Loucy (cell line): ENCODE data around the gene KRT80.

Experiments used
- H2AFZ ChIP-seq: fragments of 200-600 bp; sonication (generic); 2 replicates; pipeline ENCODE4 v1.6.0; 2016; ENCODE audit warnings: antibody characterized with exemption, mild to moderate bottlenecking, low read length, moderate library complexity
- H3F3A ChIP-seq: fragments of 200-600 bp; 2 replicates; pipeline ENCODE4 v1.6.0; 2016; ENCODE audit warnings: antibody characterized with exemption, low read depth, mild to moderate bottlenecking
- H3K27me3 ChIP-seq: fragments of 200-600 bp; sonication (generic); 2 replicates; pipeline ENCODE4 v1.6.1; 2014; ENCODE audit warnings: low read length, mild to moderate bottlenecking; ENCODE audit not compliant: insufficient read depth, poor library complexity, severe bottlenecking
- H3K36me3 ChIP-seq: fragments of 200-600 bp; sonication (generic); 2 replicates; pipeline ENCODE4 v1.6.1; 2016; ENCODE audit warnings: low read length; ENCODE audit not compliant: insufficient read depth
- H3K4me1 ChIP-seq: fragments of 200-600 bp; sonication (generic); 2 replicates; pipeline ENCODE4 v1.5.1; 2014; ENCODE audit warnings: low read length, mild to moderate bottlenecking; ENCODE audit not compliant: insufficient read depth, poor library complexity, severe bottlenecking
- H3K4me2 ChIP-seq: fragments of 200-600 bp; sonication (generic); 2 replicates; pipeline ENCODE4 v1.6.0; 2014; ENCODE audit warnings: antibody characterized with exemption, low read length, low read depth, mild to moderate bottlenecking; ENCODE audit not compliant: poor library complexity, severe bottlenecking
- H3K4me3 ChIP-seq: fragments of 200-600 bp; sonication (generic); 2 replicates; pipeline ENCODE4 v1.5.1; 2014; ENCODE audit warnings: low read length, mild to moderate bottlenecking, mixed read lengths; ENCODE audit not compliant: poor library complexity, severe bottlenecking
- H3K79me2 ChIP-seq: fragments of 200-600 bp; sonication (generic); 2 replicates; pipeline ENCODE4 v1.6.1; 2014; ENCODE audit warnings: low read length; ENCODE audit not compliant: insufficient read depth
- H3K9ac ChIP-seq: fragments of 200-600 bp; sonication (generic); 2 replicates; pipeline ENCODE4 v1.6.0; 2014; ENCODE audit warnings: mild to moderate bottlenecking, low read depth, low read length, moderate library complexity; ENCODE audit not compliant: poor library complexity, severe bottlenecking
- H3K9me2 ChIP-seq: fragments of 200-600 bp; sonication (generic); replicated peaks from 2 replicates; pipeline ENCODE4 v1.6.1; 2016; ENCODE audit warnings: low read depth, low read length, mixed read lengths
- H3K9me3 ChIP-seq: fragments of 200-600 bp; sonication (generic); 2 replicates; pipeline ENCODE4 v1.6.1; 2014; ENCODE audit warnings: mild to moderate bottlenecking, antibody characterized with exemption, low read length, low read depth; ENCODE audit not compliant: insufficient read depth
- H4K20me1 ChIP-seq: fragments of 200-600 bp; sonication (generic); 2 replicates; pipeline ENCODE4 v1.6.0; 2014; ENCODE audit warnings: antibody characterized with exemption, low read length, mild to moderate bottlenecking; ENCODE audit not compliant: insufficient read depth, poor library complexity, severe bottlenecking
- CTCF ChIP-seq: fragments of 200-600 bp; sonication (generic); conservative IDR thresholded peaks from 2 replicates; pipeline ENCODE4 v1.5.1; 2014; ENCODE audit warnings: mild to moderate bottlenecking, antibody characterized with exemption, low read length
- EZH2phosphoT487 ChIP-seq: fragments of 200-600 bp; IDR thresholded peaks from 2 replicates; pipeline ENCODE4 v1.6.1; 2018; ENCODE audit warnings: antibody characterized with exemption, mild to moderate bottlenecking, moderate library complexity, borderline replicate concordance

KRT80 gene

GRCh38 chr12:52165096-52165855, 26.5 kb downstream of the KRT80 start:
- no peaks in the 10 kb centered on the region for H3K36me3 ChIP-seq
- no peak overlapping the region for H3K4me3 ChIP-seq
- TF ChIP-seq EZH2phosphoT487 (no peak), CTCF (no peak)
- H2AFZ ChIP-seq, result no peak overlapping the region
- H3F3A ChIP-seq, result no peaks in the 10 kb centered on the region
- no peaks in the 10 kb centered on the region for H3K4me1 ChIP-seq
- H3K9me2 ChIP-seq, result no peaks in the 10 kb centered on the region
- H3K27me3 ChIP-seq, result no peaks in the 10 kb centered on the region
- no peak overlapping the region for H3K4me2 ChIP-seq
- no peaks in the 10 kb centered on the region for H3K9me3 ChIP-seq
- H3K9ac ChIP-seq, result no peak overlapping the region
- H4K20me1 ChIP-seq, result no peaks in the 10 kb centered on the region
- no peaks in the 10 kb centered on the region for H3K79me2 ChIP-seq

- Histone ChIP-seq H3K4me3 (no peak overlapping the region), H3K9me2 (no peaks in the 10 kb centered on the region), H2AFZ (no peak overlapping the region), H3F3A (no peaks in the 10 kb centered on the region), H3K27me3 (no peaks in the 10 kb centered on the region), H3K36me3 (no peaks in the 10 kb centered on the region), H3K9me3 (no peaks in the 10 kb centered on the region), H4K20me1 (no peaks in the 10 kb centered on the region), H3K4me2 (no peak overlapping the region), H3K79me2 (no peaks in the 10 kb centered on the region), H3K9ac (no peak overlapping the region), H3K4me1 (no peaks in the 10 kb centered on the region)
- no peak for TF ChIP-seq EZH2phosphoT487
- no peak for TF ChIP-seq CTCF
Observed at GRCh38 chr12:52164624-52165023, 27.2 kb downstream of the KRT80 start.

- TF ChIP-seq EZH2phosphoT487, result no peak
- Histone ChIP-seq H3K4me3 (no peak overlapping the region), H3F3A (no peaks in the 10 kb centered on the region), H4K20me1 (no peaks in the 10 kb centered on the region), H3K27me3 (no peaks in the 10 kb centered on the region), H3K9me2 (no peaks in the 10 kb centered on the region), H3K9ac (no peak overlapping the region), H3K36me3 (no peaks in the 10 kb centered on the region), H3K4me2 (no peak overlapping the region), H2AFZ (no peak overlapping the region), H3K4me1 (no peaks in the 10 kb centered on the region), H3K79me2 (no peaks in the 10 kb centered on the region), H3K9me3 (no peaks in the 10 kb centered on the region)
Observed at GRCh38 chr12:52162981-52163380, 28.8 kb downstream of the KRT80 start.

- no peaks in the 10 kb centered on the region for H3K4me1 ChIP-seq
- H3F3A ChIP-seq, result no peaks in the 10 kb centered on the region
- TF ChIP-seq EZH2phosphoT487 (no peak), CTCF (no peak)
- H3K27me3 ChIP-seq, result no peaks in the 10 kb centered on the region
- no peak overlapping the region for H2AFZ ChIP-seq
- no peaks in the 10 kb centered on the region for H3K9me3 ChIP-seq
- no peaks in the 10 kb centered on the region for H4K20me1 ChIP-seq
- H3K36me3 ChIP-seq, result no peaks in the 10 kb centered on the region
- H3K4me2 ChIP-seq, result no peak overlapping the region
- H3K79me2 ChIP-seq, result no peaks in the 10 kb centered on the region
- no peak overlapping the region for H3K4me3 ChIP-seq
- H3K9ac ChIP-seq, result no peak overlapping the region
- H3K9me2 ChIP-seq, result no peaks in the 10 kb centered on the region
Observed at GRCh38 chr12:52160200-52160599, 31.6 kb downstream of the KRT80 start.
